GM12875 (cell line): ENCODE measurements around the gene KCTD5.

Experiments
- H3K4me3 ChIP-seq: one replicate; pipeline ENCODE4 v1.5.1; 2011; ENCODE audit warnings: low read depth, low read length, control low read depth
- TF ChIP-seq, protein P1 (sequence below): IDR thresholded peaks from 2 replicates; pipeline ENCODE4 v1.5.1; 2011; ENCODE audit warnings: low read depth, mild to moderate bottlenecking, control low read depth, inconsistent platforms, low read length, moderate library complexity, borderline replicate concordance; ENCODE audit not compliant: insufficient read depth

The KCTD5 gene

GRCh38 chr16:2728034-2728433 lies 45.7 kb downstream of the KCTD5 start:
- TF ChIP-seq, protein P1, sequence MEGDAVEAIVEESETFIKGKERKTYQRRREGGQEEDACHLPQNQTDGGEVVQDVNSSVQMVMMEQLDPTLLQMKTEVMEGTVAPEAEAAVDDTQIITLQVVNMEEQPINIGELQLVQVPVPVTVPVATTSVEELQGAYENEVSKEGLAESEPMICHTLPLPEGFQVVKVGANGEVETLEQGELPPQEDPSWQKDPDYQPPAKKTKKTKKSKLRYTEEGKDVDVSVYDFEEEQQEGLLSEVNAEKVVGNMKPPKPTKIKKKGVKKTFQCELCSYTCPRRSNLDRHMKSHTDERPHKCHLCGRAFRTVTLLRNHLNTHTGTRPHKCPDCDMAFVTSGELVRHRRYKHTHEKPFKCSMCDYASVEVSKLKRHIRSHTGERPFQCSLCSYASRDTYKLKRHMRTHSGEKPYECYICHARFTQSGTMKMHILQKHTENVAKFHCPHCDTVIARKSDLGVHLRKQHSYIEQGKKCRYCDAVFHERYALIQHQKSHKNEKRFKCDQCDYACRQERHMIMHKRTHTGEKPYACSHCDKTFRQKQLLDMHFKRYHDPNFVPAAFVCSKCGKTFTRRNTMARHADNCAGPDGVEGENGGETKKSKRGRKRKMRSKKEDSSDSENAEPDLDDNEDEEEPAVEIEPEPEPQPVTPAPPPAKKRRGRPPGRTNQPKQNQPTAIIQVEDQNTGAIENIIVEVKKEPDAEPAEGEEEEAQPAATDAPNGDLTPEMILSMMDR, result no peak
- H3K4me3 ChIP-seq, result no peak overlapping the region

DNA sequence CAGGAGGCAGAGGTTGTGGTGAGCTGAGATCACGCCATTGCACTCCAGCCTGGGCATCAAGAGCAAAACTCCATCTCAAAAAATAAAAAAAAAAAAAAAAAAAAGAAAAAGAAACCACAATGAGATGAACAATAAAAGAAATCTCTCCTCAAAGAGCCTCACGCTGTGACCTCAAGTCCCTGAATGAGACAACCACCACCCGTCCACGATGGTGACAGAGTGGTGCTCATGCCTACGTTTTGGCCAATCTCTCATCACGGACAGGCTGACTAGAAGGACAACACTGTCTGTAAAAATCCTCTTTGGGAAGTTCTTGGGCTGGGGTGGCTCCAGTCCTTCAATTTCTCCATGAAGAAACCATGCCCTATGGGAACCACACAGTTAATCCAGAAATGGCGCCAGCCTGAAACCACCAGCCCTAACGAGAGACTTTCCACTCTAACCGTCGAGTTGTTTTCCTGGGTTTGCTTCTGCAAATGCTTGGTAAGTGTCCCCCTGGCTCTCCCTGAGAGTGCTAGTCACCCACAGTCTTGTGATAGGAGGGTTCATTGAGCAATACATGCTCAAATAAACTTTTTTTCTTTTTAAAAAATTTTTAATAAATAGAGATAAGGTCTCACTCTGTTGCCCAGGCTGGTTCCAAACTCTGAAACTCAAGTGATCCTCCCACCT lies 52.7 kb downstream of the KCTD5 start:
- no peak overlapping the region for H3K4me3 ChIP-seq

DNA sequence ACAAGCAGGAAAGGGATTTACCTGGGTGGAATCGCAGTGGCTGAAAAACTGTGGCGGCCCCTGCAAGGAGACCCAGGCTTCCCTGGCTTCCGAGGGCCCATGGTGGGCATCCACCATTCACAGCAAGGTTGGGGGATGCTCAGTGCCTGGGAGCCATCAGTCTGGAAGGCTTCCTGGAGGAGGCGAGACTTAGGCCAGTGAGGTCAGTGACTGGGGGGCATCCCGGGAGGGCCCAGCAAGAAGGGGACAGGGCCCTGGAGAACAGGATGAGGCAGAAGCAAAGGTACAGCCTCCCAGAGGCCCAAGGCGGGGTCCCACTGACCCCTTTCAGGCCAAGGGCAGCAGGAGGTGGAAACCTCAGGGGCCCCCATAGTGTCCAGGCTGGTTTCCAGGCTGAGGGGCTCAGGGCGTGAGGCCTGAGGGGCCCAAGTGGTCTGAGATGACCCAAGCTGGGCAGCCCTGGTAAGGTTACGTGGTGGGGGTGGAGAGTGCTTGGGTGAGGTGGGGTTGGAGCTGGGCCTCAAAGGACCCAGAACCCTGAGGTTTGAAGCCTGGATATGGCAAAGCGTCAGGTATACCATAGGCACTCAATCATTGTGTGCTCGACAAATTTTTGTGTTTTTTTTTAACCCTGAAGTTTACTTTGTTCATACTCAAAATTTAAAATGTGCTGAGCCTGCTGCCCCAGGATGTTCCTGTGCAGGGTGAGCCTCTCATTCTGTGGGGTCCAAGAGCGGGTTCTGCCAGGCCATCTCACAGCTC lies 54.3 kb downstream of the KCTD5 start:
- TF ChIP-seq, protein P1, result no peak
- H3K4me3 ChIP-seq, result no peak overlapping the region

More for the DNA sequence above, 52.7 kb downstream of the KCTD5 start:
- TF ChIP-seq, protein P1, result no peak

- H3K4me3 ChIP-seq, result no peak overlapping the region
- TF ChIP-seq, protein P1, result no peak
These were observed 54.9 kb downstream of the KCTD5 start for GRCh38 chr16:2737238-2737605.

DNA sequence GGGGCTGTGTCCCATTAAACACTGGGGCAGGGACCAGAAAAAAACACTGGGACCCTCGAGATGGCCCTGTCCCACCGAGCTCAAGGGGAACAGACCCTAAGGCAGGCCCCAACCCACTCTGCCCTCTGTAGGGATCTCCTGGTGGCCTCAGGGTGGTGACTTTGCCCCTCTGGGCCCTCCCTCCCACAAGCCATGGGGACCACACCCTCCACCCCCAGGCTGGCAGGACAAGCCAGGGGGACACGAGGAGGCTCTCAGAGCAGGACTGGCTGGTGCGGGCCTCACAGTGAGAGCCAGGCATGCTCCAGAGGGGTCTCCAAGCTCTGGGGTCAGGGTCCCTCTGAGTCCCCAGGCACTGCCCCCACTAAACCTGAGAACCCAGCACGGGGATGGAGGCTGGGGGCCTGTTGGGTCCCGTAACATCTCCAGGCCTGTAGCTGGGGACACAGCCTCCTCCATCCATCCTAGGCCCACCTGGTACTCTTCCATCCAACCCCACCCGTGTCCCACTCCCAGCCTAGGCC lies 55.6 kb downstream of the KCTD5 start:
- no peak overlapping the region for H3K4me3 ChIP-seq
- TF ChIP-seq, protein P1, result no peak

DNA sequence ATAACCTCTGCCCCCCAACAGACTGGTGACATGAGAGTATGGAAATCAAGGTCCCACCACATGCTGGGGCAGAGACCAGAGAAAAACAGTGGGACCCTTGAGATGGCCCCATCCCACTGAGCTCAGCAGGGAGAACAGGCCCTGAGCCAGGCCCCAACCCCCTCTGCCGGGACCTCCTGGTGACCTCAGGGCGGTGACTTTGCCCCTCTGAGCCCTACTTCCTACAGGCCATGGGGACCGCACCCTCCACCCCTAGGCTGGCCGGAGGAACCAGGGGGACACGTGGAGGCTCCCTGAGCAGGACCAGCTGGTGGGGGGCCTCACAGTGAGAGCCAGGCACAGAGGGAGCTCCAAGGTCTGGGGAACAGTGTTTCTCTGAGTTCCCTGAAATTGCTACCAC lies 56.3 kb downstream of the KCTD5 start:
- TF ChIP-seq, protein P1, result no peak
- H3K4me3 ChIP-seq, result no peak overlapping the region
